ENCODE results near the gene ATP10A.

The ATP10A gene

GRCh38 chr15:25810154-25810553 is 53.0 kb downstream of the ATP10A start:
- Histone ChIP-seq H3K27me3 (ENCODE audit: control insufficient read depth in 3 of 3, insufficient read depth in 3 of 3, low read depth in 1 of 3, low read length in 3 of 3) (no peaks in the 10 kb centered on the region), H2BK120ac (ENCODE audit: low read depth, low read length) (no peak overlapping the region), H3K4me1 (ENCODE audit: control insufficient read depth in 2 of 2, insufficient read depth in 1 of 2, low read depth in 1 of 2, low read length in 2 of 2) (peaks cover 4 to 11% of the 10 kb centered on the region in 2 donors), H3K4me2 (ENCODE audit: insufficient read depth, low read length, poor library complexity, severe bottlenecking) (no peak overlapping the region), H3K14ac (ENCODE audit: low read length) (no peak overlapping the region), H3K9me3 (replicated peaks in 1 of 2; ENCODE audit: control insufficient read depth in 2 of 2, insufficient read depth in 1 of 2, low read depth in 1 of 2, low read length in 2 of 2) (no peaks in the 10 kb centered on the region), H2AFZ (ENCODE audit: low read length) (peak overlapping the region; percentile 60), H3K79me1 (ENCODE audit: low read depth, low read length) (no peaks in the 10 kb centered on the region), H3K18ac (ENCODE audit: low read length) (peak overlapping the region; percentile 1), H3K4ac (ENCODE audit: low read length) (no peak overlapping the region), H4K91ac (ENCODE audit: low read depth, low read length, poor library complexity) (no peak overlapping the region), H3K27ac (replicated peaks; ENCODE audit: low read length) (no peak overlapping the region), H3K9ac (ENCODE audit: low read depth, low read length, poor library complexity) (no peak overlapping the region), H3K4me3 (ENCODE audit: low read length in 2 of 2) (no peak overlapping the region), H2BK5ac (ENCODE audit: low read length) (no peak overlapping the region), H3K36me3 (replicated peaks in 1 of 2; ENCODE audit: control insufficient read depth in 2 of 2, insufficient read depth in 2 of 2, low read length in 2 of 2) (no peaks in the 10 kb centered on the region), H4K8ac (ENCODE audit: low read depth, low read length) (no peak overlapping the region), H2BK15ac (ENCODE audit: low read length) (no peak overlapping the region), H2BK12ac (ENCODE audit: low read length) (no peak overlapping the region), H2AK5ac (ENCODE audit: low read depth, low read length) (no peak overlapping the region), H3K23ac (ENCODE audit: low read depth, low read length, poor library complexity) (no peak overlapping the region)
- WGBS, 2 donors (ENCODE audit: extremely low coverage in 2 of 2, insufficient read length in 2 of 2, insufficient replicate concordance in 1 of 2), result no CpG with 5 or more reads among the region's 8 CpGs
- DNase-seq (ENCODE audit: low spot score), result no peak

GRCh38 chr15:25807063-25807462 is 56.1 kb downstream of the ATP10A start:
- Histone ChIP-seq H3K27me3 (ENCODE audit: control insufficient read depth in 3 of 3, insufficient read depth in 3 of 3, low read depth in 1 of 3, low read length in 3 of 3) (peaks cover 0 to 3% (median 0%) of the 10 kb centered on the region in 3 experiments), H3K79me1 (ENCODE audit: low read depth, low read length) (no peaks in the 10 kb centered on the region), H4K91ac (ENCODE audit: low read depth, low read length, poor library complexity) (no peak overlapping the region), H3K9ac (ENCODE audit: low read depth, low read length, poor library complexity) (no peak overlapping the region), H2AFZ (ENCODE audit: low read length) (no peak overlapping the region), H2AK5ac (ENCODE audit: low read depth, low read length) (no peak overlapping the region), H3K4me3 (ENCODE audit: low read length in 2 of 2) (no peak overlapping the region), H3K14ac (ENCODE audit: low read length) (no peak overlapping the region), H3K36me3 (replicated peaks in 1 of 2; ENCODE audit: control insufficient read depth in 2 of 2, insufficient read depth in 2 of 2, low read length in 2 of 2) (no peaks in the 10 kb centered on the region), H4K8ac (ENCODE audit: low read depth, low read length) (no peak overlapping the region), H3K23ac (ENCODE audit: low read depth, low read length, poor library complexity) (no peak overlapping the region), H3K4ac (ENCODE audit: low read length) (no peak overlapping the region), H2BK15ac (ENCODE audit: low read length) (no peak overlapping the region), H2BK5ac (ENCODE audit: low read length) (no peak overlapping the region), H3K4me2 (ENCODE audit: insufficient read depth, low read length, poor library complexity, severe bottlenecking) (no peak overlapping the region), H3K4me1 (ENCODE audit: control insufficient read depth in 2 of 2, insufficient read depth in 1 of 2, low read depth in 1 of 2, low read length in 2 of 2) (peaks cover 4 to 11% of the 10 kb centered on the region in 2 donors), H3K27ac (replicated peaks; ENCODE audit: low read length) (no peak overlapping the region), H3K9me3 (replicated peaks in 1 of 2; ENCODE audit: control insufficient read depth in 2 of 2, insufficient read depth in 1 of 2, low read depth in 1 of 2, low read length in 2 of 2) (no peaks in the 10 kb centered on the region), H2BK12ac (ENCODE audit: low read length) (no peak overlapping the region), H3K18ac (ENCODE audit: low read length) (peak overlapping the region; percentile 54), H2BK120ac (ENCODE audit: low read depth, low read length) (no peak overlapping the region)
- no CpG with 5 or more reads among the region's 6 CpGs for WGBS, 2 donors (ENCODE audit: extremely low coverage in 2 of 2, insufficient read length in 2 of 2, insufficient replicate concordance in 1 of 2)
- DNase-seq (ENCODE audit: low spot score), result no peak

GRCh38 chr15:25805031-25805430 is 58.1 kb downstream of the ATP10A start:
- no peak overlapping the region for H3K23ac ChIP-seq (ENCODE audit: low read depth, low read length, poor library complexity)
- no peak overlapping the region for H3K4ac ChIP-seq (ENCODE audit: low read length)
- no peaks in the 10 kb centered on the region for H3K9me3 ChIP-seq (replicated peaks in 1 of 2; ENCODE audit: control insufficient read depth in 2 of 2, insufficient read depth in 1 of 2, low read depth in 1 of 2, low read length in 2 of 2)
- H3K4me1 ChIP-seq (ENCODE audit: control insufficient read depth in 2 of 2, insufficient read depth in 1 of 2, low read depth in 1 of 2, low read length in 2 of 2), result peaks cover 0 to 4% of the 10 kb centered on the region in 2 donors
- no peak overlapping the region for H3K4me2 ChIP-seq (ENCODE audit: insufficient read depth, low read length, poor library complexity, severe bottlenecking)
- H4K8ac ChIP-seq (ENCODE audit: low read depth, low read length), result no peak overlapping the region
- no peak overlapping the region for H3K4me3 ChIP-seq (ENCODE audit: low read length in 2 of 2)
- no peak overlapping the region for H2BK120ac ChIP-seq (ENCODE audit: low read depth, low read length)
- H2BK12ac ChIP-seq (ENCODE audit: low read length), result no peak overlapping the region
- peak overlapping the region; percentile 39 for H2BK5ac ChIP-seq (ENCODE audit: low read length)
- no CpG with 5 or more reads among the region's 12 CpGs for WGBS, 2 donors (ENCODE audit: extremely low coverage in 2 of 2, insufficient read length in 2 of 2, insufficient replicate concordance in 1 of 2)
- H2AFZ ChIP-seq (ENCODE audit: low read length), result no peak overlapping the region
- no peak overlapping the region for H3K9ac ChIP-seq (ENCODE audit: low read depth, low read length, poor library complexity)
- DNase-seq (ENCODE audit: low spot score), result no peak
- no peak overlapping the region for H3K18ac ChIP-seq (ENCODE audit: low read length)
- H3K14ac ChIP-seq (ENCODE audit: low read length), result no peak overlapping the region
- no peak overlapping the region for H3K27ac ChIP-seq (replicated peaks; ENCODE audit: low read length)
- no peaks in the 10 kb centered on the region for H3K79me1 ChIP-seq (ENCODE audit: low read depth, low read length)
- peaks cover 0 to 3% (median 0%) of the 10 kb centered on the region in 3 experiments for H3K27me3 ChIP-seq (ENCODE audit: control insufficient read depth in 3 of 3, insufficient read depth in 3 of 3, low read depth in 1 of 3, low read length in 3 of 3)
- H2BK15ac ChIP-seq (ENCODE audit: low read length), result no peak overlapping the region
- H4K91ac ChIP-seq (ENCODE audit: low read depth, low read length, poor library complexity), result no peak overlapping the region
- no peaks in the 10 kb centered on the region for H3K36me3 ChIP-seq (replicated peaks in 1 of 2; ENCODE audit: control insufficient read depth in 2 of 2, insufficient read depth in 2 of 2, low read length in 2 of 2)
- no peak overlapping the region for H2AK5ac ChIP-seq (ENCODE audit: low read depth, low read length)

GRCh38 chr15:25804451-25804850 is 58.7 kb downstream of the ATP10A start:
- H3K4me1 ChIP-seq (ENCODE audit: control insufficient read depth in 2 of 2, insufficient read depth in 1 of 2, low read depth in 1 of 2, low read length in 2 of 2), result peaks cover 0 to 4% of the 10 kb centered on the region in 2 donors
- H2BK12ac ChIP-seq (ENCODE audit: low read length), result no peak overlapping the region
- no peak overlapping the region for H2BK15ac ChIP-seq (ENCODE audit: low read length)
- H2BK5ac ChIP-seq (ENCODE audit: low read length), result no peak overlapping the region
- no peak overlapping the region for H2BK120ac ChIP-seq (ENCODE audit: low read depth, low read length)
- H3K27me3 ChIP-seq (ENCODE audit: control insufficient read depth in 3 of 3, insufficient read depth in 3 of 3, low read depth in 1 of 3, low read length in 3 of 3), result peaks cover 0 to 3% (median 0%) of the 10 kb centered on the region in 3 experiments
- no peak overlapping the region for H3K4me2 ChIP-seq (ENCODE audit: insufficient read depth, low read length, poor library complexity, severe bottlenecking)
- peak overlapping the region; percentile 94 for H3K14ac ChIP-seq (ENCODE audit: low read length)
- no peak overlapping the region for H3K18ac ChIP-seq (ENCODE audit: low read length)
- H3K4ac ChIP-seq (ENCODE audit: low read length), result no peak overlapping the region
- H3K4me3 ChIP-seq (ENCODE audit: low read length in 2 of 2), result peak overlapping the region in 1 of 2 donors; percentile 66
- peak overlapping the region; percentile 84 for H4K8ac ChIP-seq (ENCODE audit: low read depth, low read length)
- H3K27ac ChIP-seq (replicated peaks; ENCODE audit: low read length), result no peak overlapping the region
- DNase-seq (ENCODE audit: low spot score), result no peak
- peak overlapping the region; percentile 61 for H3K23ac ChIP-seq (ENCODE audit: low read depth, low read length, poor library complexity)
- no CpG with 5 or more reads among the region's 7 CpGs for WGBS, 2 donors (ENCODE audit: extremely low coverage in 2 of 2, insufficient read length in 2 of 2, insufficient replicate concordance in 1 of 2)
- no peak overlapping the region for H2AK5ac ChIP-seq (ENCODE audit: low read depth, low read length)
- no peaks in the 10 kb centered on the region for H3K79me1 ChIP-seq (ENCODE audit: low read depth, low read length)
- no peak overlapping the region for H3K9ac ChIP-seq (ENCODE audit: low read depth, low read length, poor library complexity)
- H3K36me3 ChIP-seq (replicated peaks in 1 of 2; ENCODE audit: control insufficient read depth in 2 of 2, insufficient read depth in 2 of 2, low read length in 2 of 2), result no peaks in the 10 kb centered on the region
- H3K9me3 ChIP-seq (replicated peaks in 1 of 2; ENCODE audit: control insufficient read depth in 2 of 2, insufficient read depth in 1 of 2, low read depth in 1 of 2, low read length in 2 of 2), result no peaks in the 10 kb centered on the region
- H4K91ac ChIP-seq (ENCODE audit: low read depth, low read length, poor library complexity), result no peak overlapping the region
- H2AFZ ChIP-seq (ENCODE audit: low read length), result no peak overlapping the region
